HepG2 (cell line): ENCODE data around the gene TBX21. TPM values are rescaled to one million over a fixed set of nuclear protein-coding genes. Genes with fewer than 3 reads are reported as not detected.

Source experiments
- ATAC-seq: fragments of 200-7000 bp; cut with Tn5 transposase; 3 replicates; pipeline ENCODE4 v1.9.1; 2020; ENCODE audit warnings: mild to moderate bottlenecking, moderate library complexity
- BruUV-seq: library from RNA; stranded (reverse); fragments of 400-500 nt; replicated peaks from 2 replicates; lab custom pipeline; 2021; lab: Mats Ljungman, UMichigan
- CTCF ChIA-PET: fragments of 300-600 bp; formaldehyde crosslinking; extraction: SDS; loops from one replicate; lab custom pipeline; 2021; ENCODE audit warnings: low total read pairs, inconsistent platforms, low intra/inter-chr PET ratio; lab: Yijun Ruan, JAX
- POLR2A ChIA-PET: fragments of 350-600 bp; sonication (Branson Sonifier 250); formaldehyde crosslinking; loops from one replicate; lab custom pipeline; 2020; ENCODE audit warnings: antibody characterized with exemption, inconsistent platforms; lab: Yijun Ruan, JAX
- DNase-seq: peaks from one replicate; pipeline ENCODE4 v3.0.0-alpha.2; 2015; ENCODE audit warnings: low spot score
- FAIRE-seq: peaks from 3 replicates; lab custom pipeline; 2011; peaks lifted over from hg19 to GRCh38; lab: Jason Lieb, UNC
- H2AFZ ChIP-seq: one replicate; pipeline ENCODE4 v1.6.1; 2011; ENCODE audit warnings: low read length, inconsistent platforms
- H3K27ac ChIP-seq: fragments of 300-600 bp; 3 replicates; pipeline ENCODE4 v1.8.0; 2011; ENCODE audit warnings: mixed run types, mild to moderate bottlenecking, mixed read lengths, low read length, inconsistent platforms; ENCODE audit not compliant: insufficient read depth; ENCODE audit errors: extremely low read length
- H3K27me3 ChIP-seq, 2 experiments: fragments of 200-600 bp in 1 of 2; 2 replicates in 1 of 2; 3 replicates in 1 of 2; pipeline versions ENCODE4 v1.6.0 to v1.8.0; 2011; ENCODE audit warnings: low read length in 2 of 2, mild to moderate bottlenecking in 2 of 2, moderate library complexity in 2 of 2, inconsistent platforms in 1 of 2; ENCODE audit not compliant: insufficient read depth in 2 of 2, control insufficient read depth in 1 of 2
- H3K36me3 ChIP-seq, 2 experiments: fragments of 200-600 bp in 1 of 2; replicated peaks in 1 of 2; 2 replicates in 1 of 2; 3 replicates in 1 of 2; pipeline versions ENCODE4 v1.5.1 to v1.8.0; 2011; ENCODE audit warnings: low read length in 2 of 2, inconsistent platforms in 1 of 2; ENCODE audit not compliant: insufficient read depth in 2 of 2, control insufficient read depth in 1 of 2
- H3K4me1 ChIP-seq: 2 replicates; pipeline ENCODE4 v1.5.1; 2012; ENCODE audit warnings: low read length, inconsistent platforms; ENCODE audit not compliant: insufficient read depth
- H3K4me2 ChIP-seq: 2 replicates; pipeline ENCODE4 v1.6.0; 2011; ENCODE audit warnings: low read depth, low read length, inconsistent platforms
- H3K4me3 ChIP-seq, 3 experiments: fragments of 200-600 bp in 1 of 3; sonication (generic), shearing (Covaris generic) in 1 of 3; replicated peaks in 1 of 3; 2 replicates each; pipeline ENCODE4 v1.5.1; 2011 to 2016; ENCODE audit warnings: low read length in 3 of 3, inconsistent platforms in 2 of 3, low read depth in 2 of 3, mild to moderate bottlenecking in 2 of 3, control low read depth in 1 of 3, mixed read lengths in 1 of 3; ENCODE audit not compliant: insufficient read depth in 1 of 3
- H3K79me2 ChIP-seq: one replicate; pipeline ENCODE4 v1.6.1; 2011; ENCODE audit warnings: low read length, inconsistent platforms; ENCODE audit not compliant: insufficient read depth
- H3K9ac ChIP-seq: 2 replicates; pipeline ENCODE4 v1.6.0; 2011; ENCODE audit warnings: mild to moderate bottlenecking, low read depth, low read length, inconsistent platforms; ENCODE audit not compliant: insufficient read depth
- H3K9me3 ChIP-seq: 2 replicates; pipeline ENCODE4 v1.5.1; 2012; ENCODE audit warnings: mild to moderate bottlenecking, low read length
- H4K20me1 ChIP-seq: 2 replicates; pipeline ENCODE4 v1.6.0; 2011; ENCODE audit warnings: inconsistent platforms, mild to moderate bottlenecking, low read length, moderate library complexity; ENCODE audit not compliant: insufficient read depth
- HINFP ChIP-seq: sonication (generic); formaldehyde crosslinking; IDR thresholded peaks from 2 replicates; pipeline ENCODE4 v1.4.0; 2020; ENCODE audit warnings: low read depth, mild to moderate bottlenecking, missing genetic modification reagents
- THAP9 ChIP-seq: sonication (generic); formaldehyde crosslinking; IDR thresholded peaks from 2 replicates; pipeline ENCODE4; 2020; ENCODE audit warnings: missing genetic modification reagents, mild to moderate bottlenecking, borderline replicate concordance
- TOE1 ChIP-seq: sonication (generic); formaldehyde crosslinking; IDR thresholded peaks from 2 replicates; pipeline ENCODE4 v1.4.0; 2020; ENCODE audit warnings: mild to moderate bottlenecking, missing genetic modification reagents
- ZFY ChIP-seq: sonication (generic); formaldehyde crosslinking; IDR thresholded peaks from 2 replicates; pipeline ENCODE4 v1.4.0; 2020; ENCODE audit warnings: missing genetic modification reagents
- ZNF703 ChIP-seq: sonication (generic); formaldehyde crosslinking; IDR thresholded peaks from 2 replicates; pipeline ENCODE4 v1.5.1; 2020; ENCODE audit warnings: missing genetic modification reagents, mild to moderate bottlenecking, moderate library complexity, borderline replicate concordance
- WGBS: methylation state at CpG from one replicate; pipeline ENCODE4 v1.1.6; 2017; ENCODE audit warnings: low lambda C conversion rate; 5-methylcytosine and 5-hydroxymethylcytosine counted together
- in situ Hi-C: cut with HindIII; loops from 2 replicates; pipeline ENCODE4 v1.10.0; 2017; ENCODE audit warnings: low pct_unique_long_range_greater_than_20kb; ENCODE audit not compliant: extremely low pct_ligation_motif_present
- intact Hi-C: fragments of 100-400 bp; cut with micrococcal nuclease; formaldehyde crosslinking; loops from one replicate; pipeline ENCODE4 v1.10.0; 2022; ENCODE audit not compliant: unreplicated experiment
- polyA plus RNA-seq, 8 experiments: library from polyadenylated mRNA; depleted of rRNA in 3 of 8; stranded (reverse) in 7 of 8; unstranded in 1 of 8; fragments of >200 nt; fragmentation: Illumina TruSeq in 4 of 8; extraction: Trizol in 4 of 8; gene quantifications; 2 replicates each; pipeline versions ENCODE4 v1.2.1 to v1.2.3, GENCODE V29; 2011 to 2016; ENCODE audit warnings: low read depth in 4 of 8, missing spikeins in 1 of 8, mixed read lengths in 1 of 8; ENCODE audit not compliant: insufficient read depth in 1 of 8
- total RNA-seq, 5 experiments: library from RNA; depleted of rRNA; stranded (reverse); fragments of >200 nt; fragmentation: Illumina TruSeq; extraction: Trizol; gene quantifications; 2 replicates each; pipeline ENCODE4 v1.2.3, GENCODE V29; 2016; ENCODE audit warnings: low read depth in 1 of 5
- TF ChIP-seq, protein P1 (sequence below): sonication (generic); formaldehyde crosslinking; IDR thresholded peaks from 2 replicates; pipeline ENCODE4 v1.5.1; 2020; ENCODE audit warnings: missing genetic modification reagents, mild to moderate bottlenecking, borderline replicate concordance
- TF ChIP-seq, protein P2 (sequence below): IDR thresholded peaks from 2 replicates; pipeline ENCODE4 v1.6.1; 2012; ENCODE audit warnings: low read length, improper control_type of control experiment

TBX21 gene
- total and polyA plus RNA-seq, 2 of the 13 experiments (the other 11 are each of a cell fraction or from before 2014, with no cell fraction given) = not detected

- TF ChIP-seq ZNF703 (CRISPR knock-in tag) = no peak
- peak; percentile 82; the same call in 1 of the 2 replicates for TF ChIP-seq HINFP (CRISPR knock-in tag)
- TF ChIP-seq TOE1 (CRISPR knock-in tag) = no peak
- no peak; the same call in 1 of the 2 replicates for TF ChIP-seq ZFY (CRISPR knock-in tag)
- TF ChIP-seq, all 625 proteins: peak for 43
Observed at GRCh38 chr17:47742319-47743181, 9.5 kb downstream of the TBX21 start (continued).

DNA sequence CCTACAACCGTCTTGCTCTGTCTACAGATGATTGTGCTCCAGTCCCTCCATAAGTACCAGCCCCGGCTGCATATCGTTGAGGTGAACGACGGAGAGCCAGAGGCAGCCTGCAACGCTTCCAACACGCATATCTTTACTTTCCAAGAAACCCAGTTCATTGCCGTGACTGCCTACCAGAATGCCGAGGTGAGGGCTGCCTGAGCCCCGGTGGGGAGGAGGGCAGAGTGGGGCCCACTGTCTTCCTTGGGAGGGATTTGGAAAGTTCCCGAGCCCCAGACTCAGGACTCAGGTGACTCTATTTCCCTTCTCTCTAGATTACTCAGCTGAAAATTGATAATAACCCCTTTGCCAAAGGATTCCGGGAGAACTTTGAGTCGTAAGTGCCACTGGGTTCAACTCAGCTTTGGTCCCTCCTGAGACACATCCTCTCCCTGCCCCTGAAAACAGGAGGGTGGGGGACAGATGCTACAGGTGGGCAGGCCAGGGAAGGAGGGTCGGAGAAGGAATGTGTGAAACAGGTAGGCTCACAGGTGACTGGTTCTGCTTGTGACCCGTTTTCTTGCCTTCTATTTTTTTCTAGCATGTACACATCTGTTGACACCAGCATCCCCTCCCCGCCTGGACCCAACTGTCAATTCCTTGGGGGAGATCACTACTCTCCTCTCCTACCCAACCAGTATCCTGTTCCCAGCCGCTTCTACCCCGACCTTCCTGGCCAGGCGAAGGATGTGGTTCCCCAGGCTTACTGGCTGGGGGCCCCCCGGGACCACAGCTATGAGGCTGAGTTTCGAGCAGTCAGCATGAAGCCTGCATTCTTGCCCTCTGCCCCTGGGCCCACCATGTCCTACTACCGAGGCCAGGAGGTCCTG is 11.4 kb downstream of the TBX21 start:
- Histone ChIP-seq H3K27ac (no peak overlapping the region), H2AFZ (no peak overlapping the region), H3K4me3 (no peak overlapping the region), H3K36me3 (no peaks in the 10 kb centered on the region), H3K4me2 (no peak overlapping the region), H3K9ac (no peak overlapping the region), H4K20me1 (no peaks in the 10 kb centered on the region; the same call in 1 of the 2 replicates), H3K27me3 (peaks cover 2 to 68% of the 10 kb centered on the region in 2 experiments; a peak in 4 of 5 replicates), H3K79me2 (no peaks in the 10 kb centered on the region), H3K9me3 (no peaks in the 10 kb centered on the region), H3K4me1 (peaks cover 12% of the 10 kb centered on the region; the same call in 1 of the 2 replicates)
- in situ Hi-C loops = no loop called here
- WGBS = 14% methylated on average over 20 of the region's 22 CpGs
- intact Hi-C loops = no loop called here
- DNase-seq = no peak
- no TSS peak for BruUV-seq
- FAIRE-seq = no peak
- ChIA-PET POLR2A (no interaction called here), CTCF (interaction anchor here (1.0 kb wide), 1 partner anchor 46 kb away, joined by 3 read pairs; no protein-coding TSS in a partner anchor)
- no peak for ATAC-seq
- TF ChIP-seq, protein P1, sequence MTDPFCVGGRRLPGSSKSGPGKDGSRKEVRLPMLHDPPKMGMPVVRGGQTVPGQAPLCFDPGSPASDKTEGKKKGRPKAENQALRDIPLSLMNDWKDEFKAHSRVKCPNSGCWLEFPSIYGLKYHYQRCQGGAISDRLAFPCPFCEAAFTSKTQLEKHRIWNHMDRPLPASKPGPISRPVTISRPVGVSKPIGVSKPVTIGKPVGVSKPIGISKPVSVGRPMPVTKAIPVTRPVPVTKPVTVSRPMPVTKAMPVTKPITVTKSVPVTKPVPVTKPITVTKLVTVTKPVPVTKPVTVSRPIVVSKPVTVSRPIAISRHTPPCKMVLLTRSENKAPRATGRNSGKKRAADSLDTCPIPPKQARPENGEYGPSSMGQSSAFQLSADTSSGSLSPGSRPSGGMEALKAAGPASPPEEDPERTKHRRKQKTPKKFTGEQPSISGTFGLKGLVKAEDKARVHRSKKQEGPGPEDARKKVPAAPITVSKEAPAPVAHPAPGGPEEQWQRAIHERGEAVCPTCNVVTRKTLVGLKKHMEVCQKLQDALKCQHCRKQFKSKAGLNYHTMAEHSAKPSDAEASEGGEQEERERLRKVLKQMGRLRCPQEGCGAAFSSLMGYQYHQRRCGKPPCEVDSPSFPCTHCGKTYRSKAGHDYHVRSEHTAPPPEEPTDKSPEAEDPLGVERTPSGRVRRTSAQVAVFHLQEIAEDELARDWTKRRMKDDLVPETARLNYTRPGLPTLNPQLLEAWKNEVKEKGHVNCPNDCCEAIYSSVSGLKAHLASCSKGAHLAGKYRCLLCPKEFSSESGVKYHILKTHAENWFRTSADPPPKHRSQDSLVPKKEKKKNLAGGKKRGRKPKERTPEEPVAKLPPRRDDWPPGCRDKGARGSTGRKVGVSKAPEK = no peak
- TF ChIP-seq, protein P2, sequence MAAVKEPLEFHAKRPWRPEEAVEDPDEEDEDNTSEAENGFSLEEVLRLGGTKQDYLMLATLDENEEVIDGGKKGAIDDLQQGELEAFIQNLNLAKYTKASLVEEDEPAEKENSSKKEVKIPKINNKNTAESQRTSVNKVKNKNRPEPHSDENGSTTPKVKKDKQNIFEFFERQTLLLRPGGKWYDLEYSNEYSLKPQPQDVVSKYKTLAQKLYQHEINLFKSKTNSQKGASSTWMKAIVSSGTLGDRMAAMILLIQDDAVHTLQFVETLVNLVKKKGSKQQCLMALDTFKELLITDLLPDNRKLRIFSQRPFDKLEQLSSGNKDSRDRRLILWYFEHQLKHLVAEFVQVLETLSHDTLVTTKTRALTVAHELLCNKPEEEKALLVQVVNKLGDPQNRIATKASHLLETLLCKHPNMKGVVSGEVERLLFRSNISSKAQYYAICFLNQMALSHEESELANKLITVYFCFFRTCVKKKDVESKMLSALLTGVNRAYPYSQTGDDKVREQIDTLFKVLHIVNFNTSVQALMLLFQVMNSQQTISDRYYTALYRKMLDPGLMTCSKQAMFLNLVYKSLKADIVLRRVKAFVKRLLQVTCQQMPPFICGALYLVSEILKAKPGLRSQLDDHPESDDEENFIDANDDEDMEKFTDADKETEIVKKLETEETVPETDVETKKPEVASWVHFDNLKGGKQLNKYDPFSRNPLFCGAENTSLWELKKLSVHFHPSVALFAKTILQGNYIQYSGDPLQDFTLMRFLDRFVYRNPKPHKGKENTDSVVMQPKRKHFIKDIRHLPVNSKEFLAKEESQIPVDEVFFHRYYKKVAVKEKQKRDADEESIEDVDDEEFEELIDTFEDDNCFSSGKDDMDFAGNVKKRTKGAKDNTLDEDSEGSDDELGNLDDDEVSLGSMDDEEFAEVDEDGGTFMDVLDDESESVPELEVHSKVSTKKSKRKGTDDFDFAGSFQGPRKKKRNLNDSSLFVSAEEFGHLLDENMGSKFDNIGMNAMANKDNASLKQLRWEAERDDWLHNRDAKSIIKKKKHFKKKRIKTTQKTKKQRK = no peak
- no peak for TF ChIP-seq THAP9 (CRISPR knock-in tag)
